ENCODE data around the gene ZNF749. TPM values are rescaled to one million over a fixed set of nuclear protein-coding genes. Genes with fewer than 3 reads are reported as not detected.

The ZNF749 gene
- total RNA-seq (1 to 10 TPM; 1.7 to 7.7 (median 2.4) TPM), polyA plus RNA-seq (10 to 100 TPM in 1 of 2 donors, 1 to 10 TPM in 1; 2.9 to 12.8 TPM)
- long read RNA-seq, donor 1, partial matches to known transcripts: 0 of 5 reads
- long read RNA-seq, donor 1, other reads (novel, unspliced or antisense): 1 of 5 reads
- long read RNA-seq, donor 2, partial matches to known transcripts: 0 of 2 reads
- long read RNA-seq, donor 2, other reads (novel, unspliced or antisense): 2 of 2 reads
- long read RNA-seq, donor 3, partial matches to known transcripts: 0 of 1 reads
- long read RNA-seq, donor 3, other reads (novel, unspliced or antisense): 1 of 1 reads

GRCh38 chr19:57435062-57435978 lies at the start of gene ZNF749:
Gene ZNF749 (plus strand): TSS chr19:57435325. CDS start chr19:57435579, 254 bp downstream.
- Histone ChIP-seq H3K27ac (peak within 1 kb of the TSS in 8 of 10 donors; percentile 19 to 79 (median 58)), H3K4me3 (peak within 1 kb of the TSS; percentile 80 to 96 (median 88)), H3K36me3 (peaks cover 0 to 19% (median 0%) of the 10 kb centered on the region in 9 donors), H3K4me1 (peaks cover 8 to 23% (median 16%) of the 10 kb centered on the region in 9 donors), H3K9me3 (peaks cover 0 to 17% (median 0%) of the 10 kb centered on the region in 11 donors), H3K27me3 (no peaks in the 10 kb centered on the region)
- peak; percentile 98 to 100 (median 100) for ATAC-seq
- DNase-seq: peak; percentile 95 to 99
- intact Hi-C loops (cut with DNase I): loop anchor here in 1 of 10 donors (5.0 kb wide), 1 partner anchor 67 kb away; no protein-coding TSS in a partner anchor
- 0% methylated on average over 61 of the region's 61 CpGs for WGBS, 2 donors
- no peak for TF ChIP-seq CTCF (IDR thresholded peaks at IDR 0.05)

- H3K27me3 ChIP-seq: no peaks in the 10 kb centered on the region
- peaks cover 0 to 20% (median 0%) of the 10 kb centered on the region in 11 donors for H3K9me3 ChIP-seq
- DNase-seq (no peak), ATAC-seq (peak in 2 of 8 donors; percentile 1 to 3)
- H3K36me3 ChIP-seq: peaks cover 0 to 13% (median 5%) of the 10 kb centered on the region in 9 donors
- 49 to 54% methylated on average over 11 of the region's 11 CpGs for WGBS, 2 donors
- intact Hi-C loops (cut with DNase I): loop anchor here in 4 of 10 donors (1.0 to 2.0 kb wide), 2 partner anchors 26 kb away; partner anchors contain the start of genes TRAPPC2B (in 4 of the 4) and ZNF547 (in 4 of the 4)
- TF ChIP-seq CTCF (IDR thresholded peaks at IDR 0.05): no peak
- peak overlapping the region; percentile 57 to 99 (median 94) for H3K27ac ChIP-seq
- H3K4me3 ChIP-seq: peak overlapping the region in 9 of 10 donors; percentile 80 to 99 (median 94)
- peaks cover 0 to 34% (median 22%) of the 10 kb centered on the region in 9 donors for H3K4me1 ChIP-seq
Measured at GRCh38 chr19:57389194-57389729, 45.9 kb upstream of the ZNF749 start.

- H3K4me3 ChIP-seq: peak within 1 kb of the TSS; percentile 72 to 99 (median 92)
- H3K9me3 ChIP-seq: peaks cover 0 to 24% (median 0%) of the 10 kb centered on the region in 11 donors
- peak in 7 of 9 donors; percentile 9 to 52 (median 34) for TF ChIP-seq CTCF (IDR thresholded peaks at IDR 0.05)
- ATAC-seq (peak; percentile 99 to 100 (median 100)), DNase-seq (peak; percentile 95 to 97)
- peak within 1 kb of the TSS; percentile 71 to 99 (median 94) for H3K27ac ChIP-seq
- WGBS, 2 donors: 1% methylated on average over 50 of the region's 50 CpGs
- peaks cover 0 to 18% (median 8%) of the 10 kb centered on the region in 9 donors for H3K36me3 ChIP-seq
- intact Hi-C loops (cut with DNase I): loop anchor here in 4 of 10 donors (1.0 to 2.0 kb wide), 2 partner anchors 27 kb away; partner anchors contain the start of genes TRAPPC2B (in 4 of the 4) and ZNF547 (in 4 of the 4)
- peaks cover 0 to 34% (median 22%) of the 10 kb centered on the region in 9 donors for H3K4me1 ChIP-seq
- H3K27me3 ChIP-seq: no peaks in the 10 kb centered on the region
Measured at GRCh38 chr19:57389730-57390598, 45.2 kb upstream of the ZNF749 start, which contains the start of gene ZNF548. Gene ZNF548 (plus strand): TSS chr19:57389854. CDS start chr19:57390100, 246 bp downstream.

All from heart right ventricle (tissue), 16 donors.